Upper lobe of left lung (tissue), 6 donors: ENCODE data around the gene CEP170. TPM values are rescaled to one million over a fixed set of nuclear protein-coding genes. Genes with fewer than 3 reads are reported as not detected.
A peak's percentile ranks its signal among the peaks of the same experiment; 100 is the strongest.

Experiments used
- ATAC-seq, 2 donors: fragments of 200-7000 bp; cut with Tn5 transposase; one replicate each; pipeline ENCODE4 v1.9.1; 2022; ENCODE audit warnings: mild to moderate bottlenecking in 2 of 2, moderate library complexity in 2 of 2; ENCODE audit not compliant: low FRiP score in 2 of 2
- DNase-seq, 2 donors: peaks; one replicate each; pipeline ENCODE4 v3.0.0-alpha.2; 2019 to 2020
- H3K27ac ChIP-seq, 4 donors: fragments of 200-600 bp; sonication (generic); one replicate each; pipeline ENCODE4 v1.5.1; 2016 to 2019
- H3K27me3 ChIP-seq, 4 donors: fragments of 200-600 bp; sonication (generic); one replicate each; pipeline ENCODE4 v1.5.1; 2017 to 2019
- H3K36me3 ChIP-seq, 4 donors: fragments of 200-600 bp; sonication (generic); one replicate each; pipeline ENCODE4 v1.5.1; 2016 to 2019
- H3K4me1 ChIP-seq, 4 donors: fragments of 200-600 bp; sonication (generic); one replicate each; pipeline ENCODE4 v1.5.1; 2018 to 2019
- H3K4me3 ChIP-seq, 4 donors: fragments of 200-600 bp; sonication (generic); one replicate each; pipeline ENCODE4 v1.5.1; 2017 to 2019; ENCODE audit warnings: mild to moderate bottlenecking in 2 of 4, moderate library complexity in 1 of 4
- H3K9me3 ChIP-seq, 4 donors: fragments of 200-600 bp; sonication (generic); one replicate each; pipeline ENCODE4 v1.5.1; 2018 to 2019
- EP300 ChIP-seq, 4 donors: sonication (generic); formaldehyde crosslinking; IDR thresholded peaks; one replicate each; pipeline ENCODE4 v1.5.1; 2017; ENCODE audit warnings: antibody characterized with exemption in 4 of 4, control low read depth in 2 of 4
- POLR2A ChIP-seq, 4 donors: fragments of 450-650 bp; IDR thresholded peaks; one replicate each; pipeline ENCODE4 v1.5.1; 2016 to 2017; ENCODE audit warnings: antibody characterized with exemption in 4 of 4, mild to moderate bottlenecking in 2 of 4
- POLR2AphosphoS5 ChIP-seq, 2 donors: sonication (generic); formaldehyde crosslinking; IDR thresholded peaks; one replicate each; pipeline ENCODE4 v1.5.1; 2017; ENCODE audit warnings: antibody characterized with exemption in 2 of 2
- WGBS, 2 donors: methylation state at CpG; one replicate each; pipeline ENCODE4 v1.1.5; 2017 to 2018; 5-methylcytosine and 5-hydroxymethylcytosine counted together
- total RNA-seq, 6 donors: library from RNA; depleted of rRNA in 4 of 6; stranded (reverse); fragments of >200 nt in 4 of 6; gene quantifications; one replicate each; pipeline versions ENCODE4 v1.1.0 to v1.2.1, GENCODE V29; 2016 to 2021
- TF ChIP-seq, protein P1 (sequence below), 6 experiments: fragments of 450-650 bp in 4 of 6; fragments of 200-600 bp in 2 of 6; sonication (generic) in 2 of 6; IDR thresholded peaks; one replicate each; pipeline ENCODE4 v1.5.1; 2016 to 2019; ENCODE audit warnings: antibody characterized with exemption in 6 of 6
- donor health status: DM: no; HTN: no; CAD: no; lungs with moderate emphysema.
- donor health status: DM: no; HTN: yes; CAD: no; lungs with severe emphysema.

The CEP170 gene
- total RNA-seq, 6 donors from 2014 or later = 47.6 to 160 (median 88.6) TPM

GRCh38 chr1:243267471-243267880 is 12.4 kb upstream of the CEP170 start:
- Histone ChIP-seq H3K36me3 (peaks cover 0 to 8% (median under 1%) of the 10 kb centered on the region in 4 donors), H3K4me3 (peak overlapping the region in 1 of 4 donors; percentile 13), H3K27me3 (no peaks in the 10 kb centered on the region), H3K4me1 (peaks cover 48 to 84% (median 66%) of the 10 kb centered on the region in 4 donors), H3K9me3 (no peaks in the 10 kb centered on the region), H3K27ac (peak overlapping the region; percentile 71 to 84 (median 76))
- WGBS, 2 donors = 44 to 65% methylated on average over 10 of the region's 10 CpGs
- peak in 1 of 4 donors; percentile 37 for TF ChIP-seq POLR2A (IDR thresholded peaks at IDR 0.05)
- TF ChIP-seq, protein P1, sequence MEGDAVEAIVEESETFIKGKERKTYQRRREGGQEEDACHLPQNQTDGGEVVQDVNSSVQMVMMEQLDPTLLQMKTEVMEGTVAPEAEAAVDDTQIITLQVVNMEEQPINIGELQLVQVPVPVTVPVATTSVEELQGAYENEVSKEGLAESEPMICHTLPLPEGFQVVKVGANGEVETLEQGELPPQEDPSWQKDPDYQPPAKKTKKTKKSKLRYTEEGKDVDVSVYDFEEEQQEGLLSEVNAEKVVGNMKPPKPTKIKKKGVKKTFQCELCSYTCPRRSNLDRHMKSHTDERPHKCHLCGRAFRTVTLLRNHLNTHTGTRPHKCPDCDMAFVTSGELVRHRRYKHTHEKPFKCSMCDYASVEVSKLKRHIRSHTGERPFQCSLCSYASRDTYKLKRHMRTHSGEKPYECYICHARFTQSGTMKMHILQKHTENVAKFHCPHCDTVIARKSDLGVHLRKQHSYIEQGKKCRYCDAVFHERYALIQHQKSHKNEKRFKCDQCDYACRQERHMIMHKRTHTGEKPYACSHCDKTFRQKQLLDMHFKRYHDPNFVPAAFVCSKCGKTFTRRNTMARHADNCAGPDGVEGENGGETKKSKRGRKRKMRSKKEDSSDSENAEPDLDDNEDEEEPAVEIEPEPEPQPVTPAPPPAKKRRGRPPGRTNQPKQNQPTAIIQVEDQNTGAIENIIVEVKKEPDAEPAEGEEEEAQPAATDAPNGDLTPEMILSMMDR (IDR thresholded peaks at IDR 0.05) = no peak
- peak in 2 of 4 donors; percentile 49 to 88 for TF ChIP-seq EP300 (IDR thresholded peaks at IDR 0.05)
- TF ChIP-seq POLR2AphosphoS5 (IDR thresholded peaks at IDR 0.05) = peak; percentile 36 to 56
- DNase-seq = peak; percentile 76 to 83
- peak; percentile 84 to 88 for ATAC-seq

GRCh38 chr1:243266231-243266630 is 11.2 kb upstream of the CEP170 start:
- TF ChIP-seq POLR2AphosphoS5 (IDR thresholded peaks at IDR 0.05) = no peak
- no peak for TF ChIP-seq EP300 (IDR thresholded peaks at IDR 0.05)
- TF ChIP-seq POLR2A (IDR thresholded peaks at IDR 0.05) = no peak
- TF ChIP-seq, protein P1 (IDR thresholded peaks at IDR 0.05) = no peak
- WGBS, 2 donors = 85 to 88% methylated on average over 4 of the region's 4 CpGs
- Histone ChIP-seq H3K36me3 (no peaks in the 10 kb centered on the region), H3K27me3 (no peaks in the 10 kb centered on the region), H3K4me3 (no peak overlapping the region), H3K4me1 (peaks cover 48 to 82% (median 65%) of the 10 kb centered on the region in 4 donors), H3K27ac (peak overlapping the region in 2 of 4 donors; percentile 66 to 84), H3K9me3 (no peaks in the 10 kb centered on the region)
- DNase-seq (no peak), ATAC-seq (no peak)

- DNase-seq = no peak
Measured at GRCh38 chr1:243264717-243265116, 9.6 kb upstream of the CEP170 start.

DNA sequence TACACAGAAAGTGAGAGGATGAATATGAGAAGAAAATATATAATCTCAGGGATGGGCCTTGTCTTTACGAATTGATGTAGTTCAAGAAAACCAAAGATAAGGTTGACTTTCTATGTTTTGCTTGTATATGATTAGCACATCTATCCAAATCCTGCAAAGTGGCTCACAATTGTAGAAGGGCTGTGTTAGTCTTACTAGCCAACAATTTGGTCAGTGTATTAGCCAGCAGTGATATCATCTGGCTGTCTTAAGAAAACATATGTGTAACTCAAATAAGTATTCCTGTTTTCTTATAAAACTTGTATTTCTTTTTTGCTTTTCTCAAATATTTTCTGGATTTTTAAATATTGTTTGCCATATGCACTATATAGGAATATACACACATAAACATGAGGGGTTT is 6.3 kb upstream of the CEP170 start:
- DNase-seq = no peak
- ATAC-seq = peak in 1 of 2 donors; percentile 68
- WGBS, 2 donors = 97 to 100% methylated on average over 1 of the region's 1 CpG
- peaks cover 29 to 63% (median 40%) of the 10 kb centered on the region in 4 donors for H3K4me1 ChIP-seq
- TF ChIP-seq POLR2A (IDR thresholded peaks at IDR 0.05) (no peak), POLR2AphosphoS5 (IDR thresholded peaks at IDR 0.05) (no peak), EP300 (IDR thresholded peaks at IDR 0.05) (no peak)
- TF ChIP-seq, protein P1 (IDR thresholded peaks at IDR 0.05) = no peak
- no peak overlapping the region for H3K4me3 ChIP-seq
- no peaks in the 10 kb centered on the region for H3K27me3 ChIP-seq
- no peak overlapping the region for H3K27ac ChIP-seq
- no peaks in the 10 kb centered on the region for H3K36me3 ChIP-seq
- no peaks in the 10 kb centered on the region for H3K9me3 ChIP-seq

More at GRCh38 chr1:243264717-243265116, 9.6 kb upstream of the CEP170 start:
- ATAC-seq = peak in 1 of 2 donors; percentile 67
- H3K36me3 ChIP-seq = no peaks in the 10 kb centered on the region
- TF ChIP-seq POLR2AphosphoS5 (IDR thresholded peaks at IDR 0.05) (peak in 1 of 2 donors; percentile 41), POLR2A (IDR thresholded peaks at IDR 0.05) (peak in 1 of 4 donors; percentile 66), EP300 (IDR thresholded peaks at IDR 0.05) (peak in 1 of 4 donors; percentile 24)
- TF ChIP-seq, protein P1 (IDR thresholded peaks at IDR 0.05) = no peak
- no peak overlapping the region for H3K4me3 ChIP-seq
- WGBS, 2 donors = 26 to 37% methylated on average over 2 of the region's 2 CpGs
- peak overlapping the region; percentile 45 to 84 (median 61) for H3K27ac ChIP-seq
- H3K9me3 ChIP-seq = no peaks in the 10 kb centered on the region
- H3K4me1 ChIP-seq = peaks cover 40 to 77% (median 57%) of the 10 kb centered on the region in 4 donors
- no peaks in the 10 kb centered on the region for H3K27me3 ChIP-seq
